Measurements from ENCODE around the gene OR2T29. TPM values are rescaled to one million over a fixed set of nuclear protein-coding genes. Genes with fewer than 3 reads are reported as not detected.

The OR2T29 gene
- polyA plus RNA-seq, 2 of the 4 experiments (the other 2 are of a cell fraction), result not detected

DNA sequence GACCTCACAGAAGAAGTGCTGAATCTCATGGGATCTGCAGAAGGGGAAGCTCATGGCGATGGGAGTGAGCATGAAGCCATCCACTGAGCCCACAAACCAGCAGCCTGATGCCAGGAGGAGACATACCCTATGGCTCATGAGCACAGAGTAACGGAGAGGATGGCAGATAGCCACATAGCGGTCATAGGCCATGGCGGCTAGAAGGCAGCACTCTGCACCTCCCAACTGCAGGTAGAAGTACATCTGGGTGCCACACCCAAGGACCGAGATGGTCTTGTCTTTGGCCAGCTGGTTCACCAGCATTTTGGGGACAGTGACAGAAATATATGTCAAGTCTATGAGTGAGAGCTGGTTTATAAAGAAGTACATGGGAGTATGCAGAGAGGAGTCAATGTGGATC, 30.7 kb upstream of the OR2T29 start:
- Histone ChIP-seq H3K4me3 (no peak overlapping the region), H3K4me2 (no peak overlapping the region), H3K27ac (no peak overlapping the region), H3K9me3 (no peaks in the 10 kb centered on the region), H3K4me1 (no peaks in the 10 kb centered on the region)
- TF ChIP-seq RFX5 (IDR thresholded peaks at IDR 0.05) (no peak), CBX8 (IDR thresholded peaks at IDR 0.05) (no peak), CEBPB (IDR thresholded peaks at IDR 0.05) (no peak), MAZ (IDR thresholded peaks at IDR 0.05; ENCODE audit: borderline replicate concordance, low read depth, low read length) (no peak), NFE2L2 (conservative IDR thresholded peaks at IDR 0.05; ENCODE audit: low read length) (no peak), GATA3 (IDR thresholded peaks at IDR 0.05; ENCODE audit: borderline replicate concordance) (no peak), TFCP2L1 (CRISPR knock-in tag; IDR thresholded peaks at IDR 0.05) (no peak), HEYL (CRISPR knock-in tag; IDR thresholded peaks at IDR 0.05) (no peak), SMC3 (IDR thresholded peaks at IDR 0.05) (no peak), HOXB13 (CRISPR knock-in tag; IDR thresholded peaks at IDR 0.05; ENCODE audit: low read depth) (no peak), MYC (IDR thresholded peaks at IDR 0.05; ENCODE audit: borderline replicate concordance, low read length) (no peak), ZSCAN20 (CRISPR knock-in tag; IDR thresholded peaks at IDR 0.05) (no peak), HOXA7 (CRISPR knock-in tag; IDR thresholded peaks at IDR 0.05) (no peak), ESRRA (IDR thresholded peaks at IDR 0.05; ENCODE audit: borderline replicate concordance, low read length) (no peak), FOSL2 (IDR thresholded peaks at IDR 0.05) (no peak), FOSL2 (CRISPR knock-in tag; IDR thresholded peaks at IDR 0.05) (no peak), FOXS1 (CRISPR knock-in tag; IDR thresholded peaks at IDR 0.05) (no peak)
- TF ChIP-seq, protein P1, sequence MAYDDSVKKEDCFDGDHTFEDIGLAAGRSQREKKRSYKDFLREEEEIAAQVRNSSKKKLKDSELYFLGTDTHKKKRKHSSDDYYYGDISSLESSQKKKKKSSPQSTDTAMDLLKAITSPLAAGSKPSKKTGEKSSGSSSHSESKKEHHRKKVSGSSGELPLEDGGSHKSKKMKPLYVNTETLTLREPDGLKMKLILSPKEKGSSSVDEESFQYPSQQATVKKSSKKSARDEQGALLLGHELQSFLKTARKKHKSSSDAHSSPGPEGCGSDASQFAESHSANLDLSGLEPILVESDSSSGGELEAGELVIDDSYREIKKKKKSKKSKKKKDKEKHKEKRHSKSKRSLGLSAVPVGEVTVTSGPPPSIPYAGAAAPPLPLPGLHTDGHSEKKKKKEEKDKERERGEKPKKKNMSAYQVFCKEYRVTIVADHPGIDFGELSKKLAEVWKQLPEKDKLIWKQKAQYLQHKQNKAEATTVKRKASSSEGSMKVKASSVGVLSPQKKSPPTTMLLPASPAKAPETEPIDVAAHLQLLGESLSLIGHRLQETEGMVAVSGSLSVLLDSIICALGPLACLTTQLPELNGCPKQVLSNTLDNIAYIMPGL (CRISPR knock-in tag; IDR thresholded peaks at IDR 0.05; ENCODE audit: borderline replicate concordance), result no peak
- TF ChIP-seq, protein P2, sequence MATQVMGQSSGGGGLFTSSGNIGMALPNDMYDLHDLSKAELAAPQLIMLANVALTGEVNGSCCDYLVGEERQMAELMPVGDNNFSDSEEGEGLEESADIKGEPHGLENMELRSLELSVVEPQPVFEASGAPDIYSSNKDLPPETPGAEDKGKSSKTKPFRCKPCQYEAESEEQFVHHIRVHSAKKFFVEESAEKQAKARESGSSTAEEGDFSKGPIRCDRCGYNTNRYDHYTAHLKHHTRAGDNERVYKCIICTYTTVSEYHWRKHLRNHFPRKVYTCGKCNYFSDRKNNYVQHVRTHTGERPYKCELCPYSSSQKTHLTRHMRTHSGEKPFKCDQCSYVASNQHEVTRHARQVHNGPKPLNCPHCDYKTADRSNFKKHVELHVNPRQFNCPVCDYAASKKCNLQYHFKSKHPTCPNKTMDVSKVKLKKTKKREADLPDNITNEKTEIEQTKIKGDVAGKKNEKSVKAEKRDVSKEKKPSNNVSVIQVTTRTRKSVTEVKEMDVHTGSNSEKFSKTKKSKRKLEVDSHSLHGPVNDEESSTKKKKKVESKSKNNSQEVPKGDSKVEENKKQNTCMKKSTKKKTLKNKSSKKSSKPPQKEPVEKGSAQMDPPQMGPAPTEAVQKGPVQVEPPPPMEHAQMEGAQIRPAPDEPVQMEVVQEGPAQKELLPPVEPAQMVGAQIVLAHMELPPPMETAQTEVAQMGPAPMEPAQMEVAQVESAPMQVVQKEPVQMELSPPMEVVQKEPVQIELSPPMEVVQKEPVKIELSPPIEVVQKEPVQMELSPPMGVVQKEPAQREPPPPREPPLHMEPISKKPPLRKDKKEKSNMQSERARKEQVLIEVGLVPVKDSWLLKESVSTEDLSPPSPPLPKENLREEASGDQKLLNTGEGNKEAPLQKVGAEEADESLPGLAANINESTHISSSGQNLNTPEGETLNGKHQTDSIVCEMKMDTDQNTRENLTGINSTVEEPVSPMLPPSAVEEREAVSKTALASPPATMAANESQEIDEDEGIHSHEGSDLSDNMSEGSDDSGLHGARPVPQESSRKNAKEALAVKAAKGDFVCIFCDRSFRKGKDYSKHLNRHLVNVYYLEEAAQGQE (IDR thresholded peaks at IDR 0.05), result no peak
- DNase-seq (ENCODE audit: low read depth in 1 of 2, low spot score in 1 of 2) (no peak), FAIRE-seq (no peak), ATAC-seq (no peak)
- POLR2A ChIA-PET, result no interaction called here
- CTCF ChIA-PET, result no interaction called here
- WGBS (ENCODE audit: missing lambda C conversion rate), result 17% methylated on average over 5 of the region's 5 CpGs

DNA sequence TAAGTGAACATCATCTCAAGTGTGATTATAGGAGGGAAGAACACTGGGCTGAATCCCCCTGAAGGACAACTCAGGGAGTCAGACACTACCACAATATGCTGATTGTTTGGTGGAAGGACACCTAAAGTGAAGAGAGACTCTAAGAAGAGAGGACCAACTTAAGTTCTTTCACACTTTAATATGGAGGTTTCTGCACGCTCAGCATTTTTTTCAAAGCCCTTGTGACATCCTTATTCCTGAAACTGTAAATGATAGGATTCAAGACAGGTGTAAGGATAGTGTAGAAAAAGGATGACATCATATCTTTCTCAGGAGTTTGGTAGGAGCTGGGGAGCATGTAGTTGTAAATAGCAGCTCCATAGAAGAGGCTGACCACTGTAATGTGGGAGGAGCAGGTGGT, 30.1 kb upstream of the OR2T29 start:
- DNase-seq (ENCODE audit: low read depth in 1 of 2, low spot score in 1 of 2) (no peak), ATAC-seq (no peak), FAIRE-seq (no peak)
- Histone ChIP-seq H3K9me3 (no peaks in the 10 kb centered on the region), H3K4me2 (no peak overlapping the region), H3K27ac (no peak overlapping the region), H3K4me3 (no peak overlapping the region), H3K4me1 (no peaks in the 10 kb centered on the region)
- 0% methylated on average over 1 of the region's 1 CpG for WGBS (ENCODE audit: missing lambda C conversion rate)
- POLR2A ChIA-PET, result no interaction called here
- TF ChIP-seq RNF2 (IDR thresholded peaks at IDR 0.05; ENCODE audit: borderline replicate concordance, low read depth) (no peak), MAFK (IDR thresholded peaks at IDR 0.05; ENCODE audit: partially characterized antibody) (peak; percentile 97)
- CTCF ChIA-PET, result no interaction called here

DNA sequence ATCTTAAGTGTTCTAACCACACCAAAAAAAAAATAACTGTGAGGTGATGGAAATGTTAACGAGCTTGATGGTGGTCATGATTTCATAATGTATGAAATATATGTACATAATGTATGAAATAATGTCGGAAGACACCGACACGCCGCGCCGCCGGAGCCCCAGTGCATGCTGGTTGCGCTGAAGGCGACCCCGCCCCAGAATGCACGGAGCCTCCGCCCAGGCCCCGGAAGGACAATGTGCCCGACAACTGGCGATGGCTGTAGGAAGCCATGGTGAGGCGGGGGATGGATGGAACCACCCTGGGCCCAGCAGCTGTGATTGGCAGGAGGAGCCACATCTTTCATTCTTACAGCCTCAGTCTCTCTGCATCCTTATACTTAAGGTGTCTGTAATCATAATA, 27.5 kb upstream of the OR2T29 start:
- no peak for TF ChIP-seq NFE2L2 (conservative IDR thresholded peaks at IDR 0.05; ENCODE audit: low read length)
- TF ChIP-seq HDAC2 (IDR thresholded peaks at IDR 0.05), result no peak
- no peak for TF ChIP-seq BHLHE40 (IDR thresholded peaks at IDR 0.05; ENCODE audit: low read depth, low read length)
- TF ChIP-seq TFCP2L1 (CRISPR knock-in tag; IDR thresholded peaks at IDR 0.05), result no peak
- no peak for TF ChIP-seq CEBPB (IDR thresholded peaks at IDR 0.05)
- TF ChIP-seq RARB (CRISPR knock-in tag; IDR thresholded peaks at IDR 0.05), result no peak
- TF ChIP-seq MYC (IDR thresholded peaks at IDR 0.05; ENCODE audit: borderline replicate concordance, low read length), result no peak
- no peak for TF ChIP-seq RAD21 (conservative IDR thresholded peaks at IDR 0.05 in 1 of 2, IDR thresholded peaks at IDR 0.05 in 1 of 2)

More for the DNA sequence above, 27.5 kb upstream of the OR2T29 start:
- FAIRE-seq (no peak), ATAC-seq (no peak), DNase-seq (ENCODE audit: low read depth in 1 of 2, low spot score in 1 of 2) (no peak)
- Histone ChIP-seq H3K4me1 (no peaks in the 10 kb centered on the region), H3K9me3 (no peaks in the 10 kb centered on the region), H3K4me3 (no peak overlapping the region), H3K27ac (no peak overlapping the region), H3K4me2 (no peak overlapping the region)
- CTCF ChIA-PET, result interaction anchor here (1.6 kb wide), 1 partner anchor 15 kb away, joined by 4 read pairs; no protein-coding TSS in a partner anchor
- 54% methylated on average over 17 of the region's 17 CpGs for WGBS (ENCODE audit: missing lambda C conversion rate)
- POLR2A ChIA-PET, result no interaction called here
